Lower lobe of right lung (tissue), 2 donors: ENCODE measurements around the gene COL18A1. TPM values are rescaled to one million over a fixed set of nuclear protein-coding genes. Genes with fewer than 3 reads are reported as not detected.
A peak's percentile ranks its signal among the peaks of the same experiment; 100 is the strongest.

Experiments
- ATAC-seq, 2 donors: fragments of 200-7000 bp; cut with Tn5 transposase; one replicate each; pipeline ENCODE4 v1.9.1; 2020 to 2022; ENCODE audit warnings: mild to moderate bottlenecking in 2 of 2, moderate library complexity in 2 of 2
- DNase-seq: peaks from one replicate; pipeline ENCODE4 v3.0.0-alpha.2; 2020
- H3K27ac ChIP-seq: fragments of 200-600 bp; one replicate; pipeline ENCODE4 v1.8.0; 2022
- H3K27me3 ChIP-seq: fragments of 200-600 bp; one replicate; pipeline ENCODE4 v1.8.0; 2022; ENCODE audit warnings: low read depth
- H3K36me3 ChIP-seq: fragments of 200-600 bp; one replicate; pipeline ENCODE4 v1.8.0; 2022; ENCODE audit warnings: mild to moderate bottlenecking
- H3K4me1 ChIP-seq: fragments of 200-600 bp; one replicate; pipeline ENCODE4 v1.8.0; 2022
- H3K4me3 ChIP-seq: fragments of 200-600 bp; one replicate; pipeline ENCODE4 v1.8.0; 2022; ENCODE audit warnings: mild to moderate bottlenecking
- H3K9me3 ChIP-seq: fragments of 200-600 bp; one replicate; pipeline ENCODE4 v1.8.0; 2022
- CTCF ChIP-seq: fragments of 200-600 bp; IDR thresholded peaks from one replicate; pipeline ENCODE4 v1.8.0; 2022; ENCODE audit warnings: antibody characterized with exemption, mild to moderate bottlenecking
- intact Hi-C: fragments of 100-400 bp; cut with DNase I; formaldehyde crosslinking; loops from one replicate; pipeline ENCODE4 v1.11.0; 2022
- total RNA-seq: library from RNA; stranded (reverse); fragmentation: NEBNext Ultra II Directional; extraction: Animal tissue kit (Norgen Biotek cat#: 25700); gene quantifications from one replicate; pipeline ENCODE4 v1.2.1, GENCODE V29; 2021
- donor health status: DM: no; HTN: yes; CAD: no; lungs with severe emphysema.

Gene COL18A1
- total RNA-seq, 1 donor from 2014 or later: 45.1 TPM

GRCh38 chr21:45522381-45522780 is 117.4 kb downstream of the COL18A1 start:
- Histone ChIP-seq H3K36me3 (peaks cover 13% of the 10 kb centered on the region), H3K4me1 (no peaks in the 10 kb centered on the region), H3K27ac (no peak overlapping the region), H3K9me3 (peaks cover 34% of the 10 kb centered on the region), H3K27me3 (no peaks in the 10 kb centered on the region), H3K4me3 (no peak overlapping the region)
- ATAC-seq (no peak), DNase-seq (no peak)
- intact Hi-C loops: no loop called here
- TF ChIP-seq CTCF: no peak

DNA sequence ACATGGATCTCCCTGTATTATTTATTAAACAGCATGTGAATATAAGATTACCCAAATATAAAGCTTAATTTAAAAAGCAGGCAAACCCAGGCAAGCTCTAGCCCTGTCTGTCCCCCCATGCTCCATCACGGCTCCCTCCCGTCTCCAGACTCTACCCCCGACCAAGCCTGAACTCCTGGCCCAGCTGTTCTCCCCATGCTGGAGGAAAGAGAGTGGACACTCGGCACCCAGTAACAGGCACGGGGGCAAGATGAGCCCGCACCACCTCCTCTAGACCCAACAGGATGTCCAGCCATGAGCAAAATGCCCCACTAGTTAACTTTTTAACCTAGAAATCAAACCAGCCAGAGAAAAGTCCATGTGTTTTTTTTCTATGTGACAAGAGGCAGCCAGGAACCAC is 118.0 kb downstream of the COL18A1 start:
- no peaks in the 10 kb centered on the region for H3K27me3 ChIP-seq
- DNase-seq (no peak), ATAC-seq (no peak)
- no peak for TF ChIP-seq CTCF
- no peak overlapping the region for H3K27ac ChIP-seq
- H3K9me3 ChIP-seq: peaks cover 34% of the 10 kb centered on the region
- intact Hi-C loops: no loop called here
- H3K4me3 ChIP-seq: no peak overlapping the region
- peaks cover 13% of the 10 kb centered on the region for H3K36me3 ChIP-seq
- no peaks in the 10 kb centered on the region for H3K4me1 ChIP-seq

GRCh38 chr21:45523411-45524101 is 118.6 kb downstream of the COL18A1 start:
- no peak overlapping the region for H3K27ac ChIP-seq
- no peaks in the 10 kb centered on the region for H3K27me3 ChIP-seq
- peaks cover 2% of the 10 kb centered on the region for H3K4me1 ChIP-seq
- peaks cover 13% of the 10 kb centered on the region for H3K36me3 ChIP-seq
- ATAC-seq: no peak
- intact Hi-C loops: no loop called here
- TF ChIP-seq CTCF: no peak
- H3K9me3 ChIP-seq: peaks cover 29% of the 10 kb centered on the region
- peak; percentile 35 for DNase-seq
- no peak overlapping the region for H3K4me3 ChIP-seq

DNA sequence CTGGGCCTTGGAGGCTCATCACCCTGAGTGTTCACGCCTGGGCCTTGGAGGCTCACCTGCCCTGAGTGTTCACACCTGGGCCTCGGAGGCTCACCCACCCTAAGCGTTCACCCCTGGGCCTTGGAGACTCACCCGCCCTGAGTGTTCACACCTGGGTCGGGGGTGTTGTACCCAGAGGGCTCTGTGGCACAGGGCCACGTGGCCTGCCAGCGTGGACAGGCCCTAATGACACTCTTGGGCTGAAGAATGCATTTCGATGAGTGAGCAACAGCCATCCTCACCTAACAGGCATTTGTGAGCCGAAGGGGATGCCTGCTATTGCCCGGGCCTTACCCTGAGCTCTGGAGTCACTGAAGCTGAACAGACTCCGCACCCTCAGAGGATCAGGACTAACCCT is 119.8 kb downstream of the COL18A1 start:
- H3K4me1 ChIP-seq: peaks cover 9% of the 10 kb centered on the region
- TF ChIP-seq CTCF: no peak
- no peak overlapping the region for H3K4me3 ChIP-seq
- DNase-seq: peak; percentile 23
- intact Hi-C loops: no loop called here
- H3K27me3 ChIP-seq: no peaks in the 10 kb centered on the region
- H3K27ac ChIP-seq: no peak overlapping the region
- H3K36me3 ChIP-seq: peaks cover 13% of the 10 kb centered on the region
- no peak for ATAC-seq
- peaks cover 18% of the 10 kb centered on the region for H3K9me3 ChIP-seq

GRCh38 chr21:45525153-45525909 is 120.4 kb downstream of the COL18A1 start:
- H3K36me3 ChIP-seq: peaks cover 13% of the 10 kb centered on the region
- intact Hi-C loops: no loop called here
- H3K27ac ChIP-seq: no peak overlapping the region
- no peak overlapping the region for H3K4me3 ChIP-seq
- H3K9me3 ChIP-seq: peaks cover 12% of the 10 kb centered on the region
- no peaks in the 10 kb centered on the region for H3K27me3 ChIP-seq
- no peak for TF ChIP-seq CTCF
- peaks cover 9% of the 10 kb centered on the region for H3K4me1 ChIP-seq
- DNase-seq (peak; percentile 75), ATAC-seq (peak; percentile 21 to 29)
